DMS 273 (cell line): ENCODE data around the gene VTN.
A peak's percentile ranks its signal among the peaks of the same experiment; 100 is the strongest.

Experiments
- DNase-seq: peaks from one replicate; lab custom pipeline; 2025; ENCODE audit not compliant: unreplicated experiment; lab: John Stamatoyannopoulos, UW

Gene VTN

GRCh38 chr17:28370035-28370743 is at the start of gene VTN:
VTN (minus strand) TSS chr17:28370307; CDS start chr17:28370203, 104 bp downstream.
- DNase-seq: peak; percentile 54

- peak; percentile 75 for DNase-seq
These were observed 46.7 kb upstream of the VTN start for GRCh38 chr17:28416703-28417311.

GRCh38 chr17:28415886-28416285 is 45.8 kb upstream of the VTN start:
- DNase-seq: no peak

GRCh38 chr17:28413804-28414203 is 43.7 kb upstream of the VTN start:
- DNase-seq: no peak

- no peak for DNase-seq
These were observed 42.0 kb upstream of the VTN start for GRCh38 chr17:28412099-28412498.

- no peak for DNase-seq
These were observed 37.8 kb upstream of the VTN start for GRCh38 chr17:28407974-28408306.

- peak; percentile 90 for DNase-seq
These were observed 37.2 kb upstream of the VTN start for GRCh38 chr17:28407130-28407973.

GRCh38 chr17:28406473-28406814 is 36.3 kb upstream of the VTN start:
- DNase-seq: peak; percentile 59

- peak; percentile 87 for DNase-seq
These were observed 35.7 kb upstream of the VTN start, which contains the start of gene SLC46A1 for GRCh38 chr17:28405632-28406472. SLC46A1 (minus strand) TSS chr17:28406212; CDS start chr17:28406114, 98 bp downstream.

GRCh38 chr17:28404812-28405570 is 34.9 kb upstream of the VTN start:
- no peak for DNase-seq

- DNase-seq: no peak
These were observed 34.3 kb upstream of the VTN start for GRCh38 chr17:28404461-28404811.

GRCh38 chr17:28404007-28404406 is 33.9 kb upstream of the VTN start:
- DNase-seq: no peak

- DNase-seq: no peak
These were observed 32.7 kb upstream of the VTN start for GRCh38 chr17:28402844-28403243.

- DNase-seq: no peak
These were observed 32.1 kb upstream of the VTN start for GRCh38 chr17:28402224-28402630.

- no peak for DNase-seq
These were observed 29.7 kb upstream of the VTN start for GRCh38 chr17:28399808-28400207.

GRCh38 chr17:28398280-28398981 is 28.3 kb upstream of the VTN start:
- DNase-seq: peak; percentile 47

- DNase-seq: no peak
These were observed 27.7 kb upstream of the VTN start for GRCh38 chr17:28397687-28398279.

GRCh38 chr17:28397275-28397674 is 27.2 kb upstream of the VTN start:
- DNase-seq: no peak

- no peak for DNase-seq
These were observed 26.6 kb upstream of the VTN start for GRCh38 chr17:28396635-28397239.
